NCI-H2196 treated with DMSO at 0.1 percent for 48 hours (cell line): ENCODE measurements around the gene BMPER.

Experiments used
- DNase-seq: peaks from one replicate; lab custom pipeline; 2025; ENCODE audit not compliant: unreplicated experiment; lab: John Stamatoyannopoulos, UW

Gene BMPER

GRCh38 chr7:34086981-34087380 is 181.6 kb downstream of the BMPER start:
- DNase-seq: no peak

DNA sequence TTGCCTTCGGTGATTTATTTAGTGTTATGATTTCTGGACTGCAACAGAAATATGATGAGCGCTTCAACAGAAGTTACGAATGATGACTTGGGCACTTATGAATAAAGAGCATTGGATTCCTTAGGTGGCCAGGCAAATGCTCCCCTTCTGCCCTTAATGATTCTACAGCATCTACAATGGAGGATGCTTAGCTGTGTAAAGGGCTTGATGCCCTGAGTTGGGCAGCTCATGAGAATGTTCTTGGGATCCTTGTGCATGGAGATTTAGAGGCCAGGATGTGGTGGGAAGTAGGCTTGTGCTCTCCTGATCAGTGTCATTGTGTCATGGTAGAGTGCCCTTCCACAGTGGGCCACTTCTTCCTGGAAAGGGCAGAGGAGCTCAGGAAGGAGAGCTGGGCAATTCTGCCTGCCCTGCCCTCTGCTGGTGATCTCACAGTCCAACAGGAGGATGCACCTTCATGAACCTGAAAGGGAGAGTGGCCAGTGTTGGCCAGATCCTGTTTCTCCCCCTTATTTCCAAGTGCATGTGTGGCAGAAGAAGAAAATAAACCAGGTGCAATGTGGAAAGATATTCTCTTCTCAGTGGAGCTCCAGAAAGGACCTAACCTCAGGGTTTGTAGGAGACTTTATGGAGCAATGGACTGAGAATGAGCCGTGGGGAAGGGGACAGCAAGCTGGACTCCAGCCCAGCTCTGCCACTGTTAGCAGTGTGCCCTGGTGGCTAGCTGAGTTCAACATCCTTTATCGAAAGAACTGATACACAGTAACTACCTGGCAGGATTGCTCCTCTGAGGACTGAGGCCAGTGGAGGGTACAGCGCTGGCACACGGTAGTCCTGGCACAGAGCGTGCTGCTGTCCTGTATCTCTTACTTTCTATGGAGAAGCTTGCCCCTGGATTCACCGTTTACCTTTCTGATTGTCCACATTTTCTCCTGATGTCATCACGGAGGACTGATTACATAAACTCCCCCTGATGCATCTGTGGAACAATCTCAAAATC is 182.9 kb downstream of the BMPER start:
- peak; percentile 22 for DNase-seq

DNA sequence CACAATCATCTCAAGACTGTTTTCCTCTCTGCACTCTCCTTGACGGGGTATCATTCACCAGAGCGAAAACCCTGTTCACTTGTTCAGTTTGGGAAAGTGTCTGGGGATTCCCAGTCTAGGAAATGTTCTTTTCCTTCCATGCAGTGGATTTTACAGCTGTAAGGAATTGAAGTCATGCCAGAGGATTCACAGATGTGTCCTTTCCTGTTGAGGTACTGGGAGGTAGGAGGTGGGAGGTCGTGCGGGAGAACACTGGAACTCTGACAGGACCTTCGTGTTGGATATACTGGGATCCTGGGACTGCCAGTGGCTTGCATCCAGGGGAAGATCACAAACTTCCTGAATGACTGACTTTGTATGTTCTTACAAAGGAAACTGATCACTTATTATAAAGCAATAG is 185.5 kb downstream of the BMPER start:
- no peak for DNase-seq

GRCh38 chr7:34091321-34091917 is 186.1 kb downstream of the BMPER start:
- DNase-seq: no peak

GRCh38 chr7:34093276-34093675 is 187.9 kb downstream of the BMPER start:
- DNase-seq: no peak

GRCh38 chr7:34096198-34096651 is 190.9 kb downstream of the BMPER start:
- no peak for DNase-seq

- DNase-seq: no peak
These were observed 191.4 kb downstream of the BMPER start for GRCh38 chr7:34096777-34097176.

GRCh38 chr7:34100661-34101060 is 195.3 kb downstream of the BMPER start:
- no peak for DNase-seq

DNA sequence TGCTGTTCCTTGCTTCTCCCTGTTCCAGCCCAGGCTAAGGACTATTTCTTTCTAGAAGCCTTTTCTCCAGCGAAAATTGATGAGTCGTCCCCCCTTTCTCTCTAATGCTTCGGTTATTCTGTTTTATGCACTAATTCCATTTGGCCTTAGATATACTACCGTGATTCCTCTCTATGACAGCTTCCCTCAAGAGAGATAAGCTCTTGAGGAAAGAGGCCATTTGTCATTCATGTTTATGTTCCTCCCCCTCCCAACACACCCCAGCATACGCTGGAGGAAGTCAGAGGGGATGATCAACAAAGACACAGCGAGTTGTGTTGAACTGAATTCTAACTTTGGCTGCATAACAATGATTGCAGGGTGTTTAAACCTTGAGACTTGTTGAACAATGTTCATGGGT is 198.8 kb downstream of the BMPER start:
- DNase-seq: no peak

GRCh38 chr7:34104992-34105391 is 199.7 kb downstream of the BMPER start:
- no peak for DNase-seq

DNA sequence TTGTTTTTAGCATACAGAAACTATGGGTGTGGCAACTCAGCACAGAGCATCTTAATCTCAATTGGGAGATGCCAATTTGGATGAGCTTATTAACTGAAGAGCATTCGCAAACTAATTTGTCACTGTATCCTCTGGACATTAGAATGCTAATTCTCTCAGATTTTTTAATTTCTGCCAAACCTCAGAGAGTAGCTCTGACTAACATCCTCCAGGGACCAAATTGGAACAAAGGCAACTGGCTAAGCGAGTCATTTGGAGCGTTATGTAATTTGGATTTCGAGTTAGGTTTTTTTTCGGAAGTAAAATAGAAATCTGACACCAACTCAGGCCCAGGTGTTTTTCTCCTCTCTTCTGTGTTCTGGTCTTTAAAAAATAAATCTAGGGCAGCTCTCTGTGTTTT is 201.9 kb downstream of the BMPER start:
- DNase-seq: peak; percentile 12

DNA sequence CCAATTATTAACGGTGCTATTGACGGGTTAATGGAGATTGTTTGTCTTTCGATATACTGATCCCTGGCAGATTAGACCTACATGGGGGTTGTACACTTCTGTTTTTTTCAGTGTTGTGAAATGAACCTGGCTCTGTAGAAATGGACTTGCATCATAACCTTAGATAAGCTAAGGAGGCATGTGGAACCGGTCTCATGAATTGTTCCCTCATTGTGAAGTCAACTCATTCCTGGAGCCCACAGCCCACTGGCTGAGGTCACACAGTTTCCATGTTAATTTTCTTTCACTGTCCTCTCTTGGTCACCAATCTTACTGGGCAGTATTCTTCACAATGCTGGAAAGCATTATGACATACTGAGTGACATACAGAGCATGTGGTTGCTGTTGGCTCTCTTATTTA is 202.8 kb downstream of the BMPER start:
- no peak for DNase-seq

GRCh38 chr7:34109936-34110780 is 204.8 kb downstream of the BMPER start:
- no peak for DNase-seq

- DNase-seq: no peak
These were observed 205.7 kb downstream of the BMPER start for GRCh38 chr7:34111031-34111430.

DNA sequence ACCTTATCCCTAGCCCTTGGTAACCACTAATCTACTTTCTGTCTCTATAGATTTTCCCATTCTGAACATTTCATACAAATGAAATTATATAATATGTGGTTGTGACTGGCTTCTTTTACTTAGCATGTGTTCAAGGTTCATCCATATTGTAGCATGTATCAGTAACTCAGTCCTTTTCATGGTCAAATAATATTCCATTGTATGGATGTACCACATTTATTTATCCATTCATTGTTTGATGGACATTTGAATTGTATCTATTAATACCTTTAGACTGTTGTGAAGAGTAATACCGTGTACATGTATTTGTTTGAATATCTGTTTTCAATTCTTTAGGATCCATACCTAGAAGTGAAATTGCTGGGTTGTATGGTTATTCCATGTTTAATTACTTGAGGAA is 210.2 kb downstream of the BMPER start:
- DNase-seq: no peak

DNA sequence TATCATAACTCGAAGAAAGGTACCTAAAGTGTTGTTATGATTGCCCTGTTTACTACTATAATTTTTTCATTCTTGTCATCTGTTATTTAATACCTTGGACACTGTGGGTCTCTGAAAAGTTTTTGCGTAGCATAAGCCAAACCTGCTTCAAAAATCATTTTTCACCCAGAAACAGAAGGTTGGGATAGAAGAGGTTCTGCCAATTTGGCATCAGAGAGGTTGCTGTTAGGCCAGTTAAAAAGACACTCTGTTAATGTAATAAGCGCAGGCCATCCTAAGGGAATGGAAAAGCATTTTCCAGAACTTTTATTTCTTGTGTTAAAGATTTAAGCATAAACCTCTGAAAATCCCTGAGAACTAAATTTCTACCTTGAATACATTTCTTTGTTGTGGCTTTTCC is 212.2 kb downstream of the BMPER start:
- DNase-seq: no peak

- DNase-seq: no peak
These were observed 216.0 kb downstream of the BMPER start for GRCh38 chr7:34121366-34121765.

DNA sequence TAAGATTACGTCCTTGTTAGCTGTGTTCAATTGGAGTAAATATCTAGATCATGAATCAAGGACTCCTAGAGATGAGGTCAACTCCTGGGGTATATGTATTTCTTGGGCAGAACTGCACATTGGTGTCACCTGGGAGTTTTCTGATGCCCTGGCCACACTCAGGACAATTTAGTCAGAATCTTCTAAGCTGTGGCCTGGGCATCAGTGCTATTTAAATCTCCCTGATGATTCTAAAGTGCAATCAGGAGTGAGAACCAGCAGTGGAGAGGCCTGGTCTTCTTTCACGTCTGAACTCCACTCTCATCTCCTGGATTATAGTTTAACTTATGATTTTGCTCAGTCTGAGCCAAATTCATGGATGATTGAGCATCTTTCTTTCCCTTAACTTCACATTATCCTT is 218.0 kb downstream of the BMPER start:
- DNase-seq: no peak

- DNase-seq: no peak
These were observed 219.4 kb downstream of the BMPER start for GRCh38 chr7:34124765-34125164.

DNA sequence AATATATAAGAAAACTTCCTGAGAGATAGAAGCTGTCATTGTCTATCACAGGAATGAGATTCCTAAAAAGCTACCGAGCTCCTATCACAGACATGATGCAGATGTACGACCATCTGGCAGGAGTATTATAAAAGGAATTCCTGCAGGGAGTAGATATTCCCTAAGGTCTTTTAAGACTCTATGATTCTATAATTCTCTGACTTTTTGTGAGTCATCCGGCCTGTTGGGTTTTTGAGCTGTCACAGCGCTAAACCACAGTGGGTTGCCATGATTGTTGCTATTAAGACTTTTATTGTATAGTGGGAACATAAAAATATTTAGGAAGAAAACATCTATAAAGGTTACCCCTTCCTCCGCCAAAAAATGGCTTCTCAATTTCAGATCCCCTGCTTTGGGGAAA is 223.4 kb downstream of the BMPER start:
- no peak for DNase-seq

- DNase-seq: no peak
These were observed 225.4 kb downstream of the BMPER start for GRCh38 chr7:34130558-34131295.
